Stimulated activated CD4-positive, alpha-beta T cell treated with anti-CD3 and anti-CD28 coated beads, Interleukin-1b, Interleukin-23, amount 100 ng/mL, for 1 hour (primary cell): Measurements from ENCODE around the gene KHDC1L.
"Not testable (repeated sequence)": the region's sequence is repeated elsewhere in the genome, so short reads cannot be mapped to it uniquely, and the experiment has no call there.

Source experiments
- DNase-seq, 2 donors: peaks; one replicate each; pipeline ENCODE4 v3.0.0-alpha.2; 2020; ENCODE audit warnings: low read depth in 2 of 2

The KHDC1L gene

GRCh38 chr6:73207221-73207837 lies 18.0 kb downstream of the KHDC1L start:
- no peak for DNase-seq

- no peak for DNase-seq
These were observed 21.0 kb downstream of the KHDC1L start for GRCh38 chr6:73204252-73204651.

- no peak for DNase-seq
These were observed 22.2 kb downstream of the KHDC1L start for GRCh38 chr6:73203098-73203497.

- no peak for DNase-seq
These were observed 24.6 kb downstream of the KHDC1L start for GRCh38 chr6:73200735-73201134.

- no peak for DNase-seq
These were observed 25.0 kb downstream of the KHDC1L start for GRCh38 chr6:73200247-73200646.

GRCh38 chr6:73194744-73195143 lies 30.6 kb downstream of the KHDC1L start:
- no peak for DNase-seq

GRCh38 chr6:73193302-73193701 lies 32.0 kb downstream of the KHDC1L start:
- DNase-seq, result not testable (repeated sequence)

GRCh38 chr6:73182021-73182607 lies 43.2 kb downstream of the KHDC1L start:
- DNase-seq, result no peak

- DNase-seq, result no peak
These were observed 44.3 kb downstream of the KHDC1L start for GRCh38 chr6:73180763-73181619.

GRCh38 chr6:73180076-73180738 lies 45.1 kb downstream of the KHDC1L start:
- DNase-seq, result no peak

GRCh38 chr6:73177221-73177944 lies 47.9 kb downstream of the KHDC1L start:
- no peak for DNase-seq

- no peak for DNase-seq
These were observed 49.2 kb downstream of the KHDC1L start for GRCh38 chr6:73176057-73176456.

- DNase-seq, result no peak
These were observed 50.6 kb downstream of the KHDC1L start for GRCh38 chr6:73174646-73175045.
